GM23248 (cell line): ENCODE data around the gene CELA3A.
"Not testable (repeated sequence)": the region's sequence is repeated elsewhere in the genome, so short reads cannot be mapped to it uniquely, and the experiment has no call there.

ENCODE experiments used
- EZH2 ChIP-seq: fragments of 200-600 bp; sonication (generic); IDR thresholded peaks from 2 replicates; pipeline ENCODE4 v1.6.1; 2018; ENCODE audit warnings: antibody characterized with exemption, mild to moderate bottlenecking; ENCODE audit not compliant: insufficient read depth, poor library complexity, severe bottlenecking
- EZH2phosphoT487 ChIP-seq: fragments of 200-600 bp; sonication (generic); IDR thresholded peaks from 2 replicates; pipeline ENCODE4 v1.6.1; 2018; ENCODE audit warnings: antibody characterized with exemption, moderate library complexity, mild to moderate bottlenecking, low read depth; ENCODE audit not compliant: insufficient read depth

DNA sequence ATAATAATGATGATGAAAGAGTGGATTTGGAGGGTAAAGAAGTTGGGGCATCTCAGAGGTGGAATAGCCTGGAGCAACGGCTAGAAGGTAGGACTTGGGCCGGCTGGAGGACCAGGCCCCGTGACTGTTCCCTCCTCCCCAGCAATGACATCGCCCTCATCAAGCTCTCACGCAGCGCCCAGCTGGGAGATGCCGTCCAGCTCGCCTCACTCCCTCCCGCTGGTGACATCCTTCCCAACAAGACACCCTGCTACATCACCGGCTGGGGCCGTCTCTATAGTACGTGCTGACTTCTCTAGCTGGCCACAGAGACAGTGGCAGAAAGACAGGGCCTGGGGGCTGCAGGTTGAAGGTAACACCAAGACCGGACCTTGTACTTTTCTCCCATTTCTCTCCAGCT, 5.3 kb downstream of the CELA3A start:
- not testable (repeated sequence) for TF ChIP-seq EZH2, EZH2phosphoT487
